ENCODE data around the gene TXLNG.

The TXLNG gene

GRCh38 chrX:16786139-16786790, at the start of gene TXLNG (continued):
- TF ChIP-seq ZNF335 (tag by site-specific recombination; conservative IDR thresholded peaks at IDR 0.05), result peak; percentile 35; the same call in 1 of the 2 replicates
- peak; percentile 68 for TF ChIP-seq GLIS2 (tag by site-specific recombination; IDR thresholded peaks at IDR 0.05)
- TF ChIP-seq ZNF324 (tag by site-specific recombination; IDR thresholded peaks at IDR 0.05), result peak; percentile 87
- TF ChIP-seq SP7 (tag by site-specific recombination; IDR thresholded peaks at IDR 0.05), result peak; percentile 59

- Histone ChIP-seq H3K4me3 (ENCODE audit: low read depth, low read length) (no peak overlapping the region), H3K4me1 (ENCODE audit: control insufficient read depth, insufficient read depth, low read length) (no peaks in the 10 kb centered on the region), H3K27ac (ENCODE audit: extremely low read depth, low read depth, low read length) (no peak overlapping the region), H3K36me3 (ENCODE audit: control insufficient read depth in 2 of 2, insufficient read depth in 1 of 2, low read length in 2 of 2) (peaks cover 57 to 65% of the 10 kb centered on the region in 2 experiments), H3K9me3 (ENCODE audit: control insufficient read depth, insufficient read depth, low read depth, low read length) (no peaks in the 10 kb centered on the region)
- TF ChIP-seq ZSCAN30 (tag by site-specific recombination; IDR thresholded peaks at IDR 0.05), result no peak
- TF ChIP-seq ZNF114 (tag by site-specific recombination; IDR thresholded peaks at IDR 0.05), result no peak
- TF ChIP-seq ZNF121 (tag by site-specific recombination; IDR thresholded peaks at IDR 0.05), result peak; percentile 95
- TF ChIP-seq YY2 (tag by site-specific recombination; IDR thresholded peaks at IDR 0.05), result no peak
- no peak for TF ChIP-seq ZNF211 (tag by site-specific recombination; IDR thresholded peaks at IDR 0.05; ENCODE audit: low read depth)
- no peak for TF ChIP-seq ZNF571 (tag by site-specific recombination; IDR thresholded peaks at IDR 0.05)
- TF ChIP-seq INSM2 (tag by site-specific recombination; IDR thresholded peaks at IDR 0.05), result no peak
- TF ChIP-seq MEIS1 (CRISPR knock-in tag; IDR thresholded peaks at IDR 0.05; ENCODE audit: borderline replicate concordance), result no peak
- POLR2A ChIA-PET, result no interaction called here
- CTCF ChIA-PET, result no interaction called here
These were observed 49.2 kb upstream of the TXLNG start for GRCh38 chrX:16737024-16737423.

DNA sequence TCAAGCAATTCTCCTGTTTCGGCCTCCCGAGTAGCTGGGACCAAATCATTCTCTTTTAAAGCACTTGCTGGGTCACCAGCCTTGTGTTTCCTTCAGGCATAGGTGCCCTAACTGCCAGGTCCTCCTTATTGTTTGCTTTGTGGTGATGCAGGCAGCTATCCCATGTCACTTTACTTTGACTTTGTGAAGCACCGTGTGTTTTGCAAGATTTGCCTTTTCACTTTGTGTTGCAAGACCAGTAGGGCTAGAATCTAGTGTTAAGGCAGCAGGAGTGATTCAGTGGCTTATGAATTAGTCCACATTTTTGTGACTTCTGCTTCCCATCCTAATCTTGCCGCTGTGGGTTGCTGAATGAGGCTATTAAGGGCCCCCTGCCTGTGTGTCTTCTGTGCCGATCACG, 46.7 kb upstream of the TXLNG start:
- no peak overlapping the region for H3K4me3 ChIP-seq (ENCODE audit: low read depth, low read length)
- peaks cover 76 to 83% of the 10 kb centered on the region in 2 experiments for H3K36me3 ChIP-seq (ENCODE audit: control insufficient read depth in 2 of 2, insufficient read depth in 1 of 2, low read length in 2 of 2)
- ChIA-PET POLR2A (interaction anchor here (0.6 to 2.8 kb wide), 2 partner anchors 20 to 91 kb away, joined by 7 to 15 read pairs; partner anchors contain the start of gene SYAP1), CTCF (interaction anchor here (0.7 to 1.2 kb wide), 3 partner anchors 18 to 48 kb away, joined by 3 read pairs; no protein-coding TSS in a partner anchor)
- no peaks in the 10 kb centered on the region for H3K4me1 ChIP-seq (ENCODE audit: control insufficient read depth, insufficient read depth, low read length)
- H3K27ac ChIP-seq (ENCODE audit: extremely low read depth, low read depth, low read length), result no peak overlapping the region
- H3K9me3 ChIP-seq (ENCODE audit: control insufficient read depth, insufficient read depth, low read depth, low read length), result no peaks in the 10 kb centered on the region
- TF ChIP-seq ZIC2 (tag by site-specific recombination; IDR thresholded peaks at IDR 0.05) (peak; percentile 18; the same call in 1 of the 2 replicates), PRDM10 (tag by site-specific recombination; IDR thresholded peaks at IDR 0.05) (no peak)
